D721Med (cell line): ENCODE results near the gene C3orf33.
"Not testable (repeated sequence)": the region's sequence is repeated elsewhere in the genome, so short reads cannot be mapped to it uniquely, and the experiment has no call there.

Experiments
- DNase-seq: peaks from one replicate; pipeline ENCODE4 v3.0.0; 2011; ENCODE audit warnings: low spot score; ENCODE audit not compliant: insufficient read length
- FAIRE-seq: peaks from 2 replicates; lab custom pipeline; 2011; peaks lifted over from hg19 to GRCh38; lab: Jason Lieb, UNC
- TF ChIP-seq, protein P1 (sequence below): IDR thresholded peaks from 2 replicates; pipeline ENCODE4 v1.5.1; 2012; ENCODE audit warnings: mild to moderate bottlenecking, control low read depth; ENCODE audit not compliant: insufficient read depth; ENCODE audit errors: missing control alignments

The C3orf33 gene

DNA sequence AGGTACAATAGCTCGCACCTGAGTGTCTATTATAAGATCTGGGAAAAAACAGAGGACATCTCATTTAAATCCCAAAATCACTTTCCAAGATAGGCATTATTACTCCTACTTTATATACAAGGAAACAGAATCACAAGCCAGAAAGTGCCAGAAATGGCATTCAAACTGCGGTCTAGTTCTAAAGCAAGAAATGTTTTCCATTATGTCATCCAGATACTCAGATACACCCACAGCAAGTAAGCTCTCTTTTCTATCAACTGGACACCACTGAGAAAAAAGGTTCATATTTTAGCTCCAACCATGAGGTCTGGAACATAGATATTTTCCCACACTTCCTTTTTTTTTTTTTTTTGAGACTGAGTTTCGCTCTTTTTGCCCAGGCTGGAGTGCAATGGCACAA lies 40.0 kb upstream of the C3orf33 start:
- no peak for FAIRE-seq
- DNase-seq = no peak

DNA sequence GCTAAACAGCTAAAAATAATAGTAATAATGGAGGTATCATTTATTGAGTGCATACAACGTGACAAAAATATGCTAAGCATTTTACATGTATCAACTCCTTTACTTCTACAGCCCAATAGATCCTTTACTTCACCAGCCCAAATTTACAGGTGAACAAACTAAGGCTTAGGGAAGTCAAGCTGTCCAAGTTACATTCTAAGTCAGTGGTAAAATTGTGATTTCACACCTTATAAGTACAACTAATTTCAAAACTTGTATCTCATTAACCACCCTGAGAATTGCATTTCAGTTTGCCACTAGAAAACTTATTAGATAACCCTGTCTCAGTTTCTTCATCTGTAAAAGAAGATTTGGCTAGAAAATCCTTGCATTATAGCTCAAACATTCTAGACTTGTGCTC lies 37.5 kb upstream of the C3orf33 start:
- DNase-seq (no peak), FAIRE-seq (no peak)
- TF ChIP-seq, protein P1, sequence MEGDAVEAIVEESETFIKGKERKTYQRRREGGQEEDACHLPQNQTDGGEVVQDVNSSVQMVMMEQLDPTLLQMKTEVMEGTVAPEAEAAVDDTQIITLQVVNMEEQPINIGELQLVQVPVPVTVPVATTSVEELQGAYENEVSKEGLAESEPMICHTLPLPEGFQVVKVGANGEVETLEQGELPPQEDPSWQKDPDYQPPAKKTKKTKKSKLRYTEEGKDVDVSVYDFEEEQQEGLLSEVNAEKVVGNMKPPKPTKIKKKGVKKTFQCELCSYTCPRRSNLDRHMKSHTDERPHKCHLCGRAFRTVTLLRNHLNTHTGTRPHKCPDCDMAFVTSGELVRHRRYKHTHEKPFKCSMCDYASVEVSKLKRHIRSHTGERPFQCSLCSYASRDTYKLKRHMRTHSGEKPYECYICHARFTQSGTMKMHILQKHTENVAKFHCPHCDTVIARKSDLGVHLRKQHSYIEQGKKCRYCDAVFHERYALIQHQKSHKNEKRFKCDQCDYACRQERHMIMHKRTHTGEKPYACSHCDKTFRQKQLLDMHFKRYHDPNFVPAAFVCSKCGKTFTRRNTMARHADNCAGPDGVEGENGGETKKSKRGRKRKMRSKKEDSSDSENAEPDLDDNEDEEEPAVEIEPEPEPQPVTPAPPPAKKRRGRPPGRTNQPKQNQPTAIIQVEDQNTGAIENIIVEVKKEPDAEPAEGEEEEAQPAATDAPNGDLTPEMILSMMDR = no peak

More for the DNA sequence above, 40.0 kb upstream of the C3orf33 start:
- TF ChIP-seq, protein P1 = no peak

DNA sequence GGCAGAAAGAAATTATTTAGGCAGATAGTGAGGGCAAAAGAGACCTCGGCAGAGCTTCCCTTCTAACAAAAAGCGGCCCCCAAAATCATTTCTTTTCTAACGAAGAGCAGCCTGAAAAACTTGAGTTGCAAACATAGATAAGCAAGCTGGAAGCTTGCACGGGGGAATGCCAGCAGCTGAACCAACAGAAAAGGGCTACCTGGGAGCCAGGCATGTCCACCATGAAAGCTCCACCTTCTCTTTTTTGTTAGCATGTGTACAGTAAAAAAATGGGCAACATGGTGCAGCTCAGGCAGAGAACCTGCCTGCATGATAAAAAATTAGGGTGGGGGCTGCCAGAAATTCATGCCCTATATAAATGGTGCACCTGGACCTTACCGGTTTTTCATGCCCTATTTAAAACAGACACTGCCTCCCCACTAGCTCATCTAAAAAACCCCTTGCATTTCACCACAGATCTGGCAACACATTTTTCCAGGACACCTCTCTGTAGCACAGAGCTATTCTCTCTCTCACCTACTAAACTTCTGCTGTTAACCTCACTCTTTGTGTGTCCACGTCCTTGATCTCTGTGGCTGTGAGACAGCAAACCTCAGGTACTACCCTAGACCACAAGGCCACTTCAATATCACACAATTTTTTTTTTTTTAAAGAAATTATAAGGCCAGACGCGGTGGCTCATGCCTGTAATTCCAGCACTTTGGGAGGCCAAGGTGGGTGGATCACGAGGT lies 29.4 kb upstream of the C3orf33 start:
- FAIRE-seq (no peak), DNase-seq (no peak)
- TF ChIP-seq, protein P1 = no peak

DNA sequence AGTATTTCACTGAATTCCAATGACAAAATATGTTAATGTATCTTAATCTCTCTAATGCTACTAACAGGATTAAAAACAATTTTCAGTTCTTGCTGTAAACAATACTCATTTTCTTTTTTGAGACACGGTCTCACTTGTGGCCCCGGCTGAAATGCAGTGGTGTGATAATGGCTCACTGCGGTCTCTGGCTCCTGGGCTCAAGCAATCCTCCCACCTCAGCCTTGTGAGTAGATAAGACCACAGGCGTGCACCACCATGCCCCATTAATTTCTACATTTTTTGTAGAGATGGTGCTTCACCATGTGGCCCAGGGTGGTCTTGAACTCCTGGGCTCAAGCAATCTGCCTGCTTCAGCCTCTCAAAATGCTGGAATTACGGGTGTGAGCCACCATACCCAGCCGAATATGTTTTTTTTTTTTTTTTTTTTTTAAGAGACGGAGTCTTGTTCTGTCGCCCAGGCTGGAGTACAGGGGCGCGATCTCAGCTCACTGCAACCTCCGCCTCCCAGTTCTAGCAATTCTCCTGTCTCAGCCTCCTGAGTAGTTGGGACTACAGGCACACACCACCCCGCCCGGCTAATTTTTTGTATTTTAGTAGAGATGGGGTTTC lies 22.5 kb upstream of the C3orf33 start:
- not testable (repeated sequence) for DNase-seq, FAIRE-seq

DNA sequence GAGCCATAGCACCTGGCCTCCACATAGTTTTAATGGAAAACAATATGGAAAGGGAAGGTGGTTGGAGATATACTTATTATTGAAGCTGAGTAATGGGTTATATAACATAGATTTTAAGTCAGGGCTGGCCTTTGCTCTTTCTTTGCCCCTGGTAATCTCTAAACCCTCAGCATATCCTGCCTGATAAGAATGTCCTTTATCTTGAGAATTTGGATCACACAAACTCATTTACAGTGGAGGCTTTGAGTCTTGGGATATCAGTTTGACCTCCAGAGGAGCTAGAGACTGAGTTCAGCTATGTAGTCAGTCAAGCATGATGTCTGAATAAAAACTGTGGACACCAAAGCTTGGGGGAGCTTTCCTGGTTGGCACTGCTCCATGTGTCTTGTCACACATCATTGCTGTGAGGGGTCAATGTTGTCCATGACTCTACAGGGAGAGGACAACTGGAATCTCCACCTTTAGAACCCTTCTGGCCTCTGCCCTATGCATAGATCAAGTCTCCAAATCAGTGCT lies 9.0 kb upstream of the C3orf33 start:
- no peak for FAIRE-seq
- TF ChIP-seq, protein P1 = no peak
- DNase-seq = no peak

DNA sequence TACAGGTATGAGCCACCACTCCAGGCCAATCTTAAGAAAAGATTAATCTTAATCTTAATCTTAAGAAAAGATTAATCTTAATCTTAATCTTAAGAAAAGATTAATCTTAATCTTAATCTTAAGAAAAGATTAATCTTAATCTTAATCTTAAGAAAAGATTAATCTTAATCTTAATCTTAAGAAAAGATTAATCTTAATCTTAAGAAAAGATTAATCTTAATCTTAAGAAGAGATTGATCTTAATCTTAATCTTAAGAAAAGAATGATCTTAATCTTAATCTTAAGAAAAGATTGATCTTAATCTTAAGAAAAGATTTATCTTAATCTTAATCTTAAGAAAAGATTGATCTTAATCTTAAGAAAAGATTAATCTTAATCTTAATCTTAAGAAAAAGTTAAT lies 7.1 kb upstream of the C3orf33 start:
- not testable (repeated sequence) for FAIRE-seq, DNase-seq

DNA sequence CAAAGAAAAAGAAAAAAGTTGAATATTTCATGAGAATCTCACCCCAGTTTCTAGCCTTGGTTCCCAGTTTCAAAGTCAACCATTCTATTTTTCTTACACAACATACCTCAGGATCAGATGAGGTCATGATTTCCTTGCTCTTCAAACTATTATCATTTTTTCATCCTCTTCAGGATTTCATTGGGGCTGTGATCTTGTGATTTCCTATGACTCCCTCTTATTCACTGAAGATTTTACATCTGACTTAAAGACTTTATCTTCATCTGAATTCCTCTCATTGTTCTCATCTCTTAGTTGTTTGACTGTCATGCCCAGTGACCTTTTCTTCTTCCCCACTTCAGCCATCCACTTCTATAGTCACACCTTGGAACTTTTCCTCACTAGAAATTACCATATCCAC lies 3.1 kb upstream of the C3orf33 start:
- TF ChIP-seq, protein P1 = no peak
- DNase-seq (no peak), FAIRE-seq (no peak)

DNA sequence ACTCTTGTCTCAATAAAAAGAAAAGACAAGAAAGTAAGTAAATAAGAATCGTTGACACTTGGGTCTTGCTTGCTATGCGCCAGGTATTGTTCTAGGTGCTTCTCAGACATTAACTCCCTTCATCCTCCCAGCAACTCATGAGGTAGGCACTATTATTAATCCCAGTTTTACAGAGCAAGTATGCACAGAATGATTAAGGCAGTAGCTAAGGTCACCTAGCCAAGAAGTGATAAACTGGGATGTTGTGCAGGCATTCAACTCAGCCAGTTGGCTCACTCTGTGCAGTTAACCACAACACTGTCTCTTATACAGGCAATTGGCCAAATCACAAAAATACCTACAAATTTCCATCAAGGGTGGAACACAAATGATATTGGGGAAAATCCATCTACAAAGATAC lies 1.7 kb upstream of the C3orf33 start:
- no peak for FAIRE-seq
- no peak for DNase-seq
- TF ChIP-seq, protein P1 = no peak
